ENCODE results near the gene ZDHHC4.

Gene ZDHHC4

GRCh38 chr7:6621195-6622133, 44.2 kb downstream of the ZDHHC4 start (continued):
- TF ChIP-seq TCF7L2 (IDR thresholded peaks at IDR 0.05; ENCODE audit: borderline replicate concordance, low read depth, low read length) (no peak), IKZF3 (tag by site-specific recombination; IDR thresholded peaks at IDR 0.05) (no peak), ZNF37A (tag by site-specific recombination; IDR thresholded peaks at IDR 0.05) (no peak), ZNF138 (tag by site-specific recombination; IDR thresholded peaks at IDR 0.05; ENCODE audit: borderline replicate concordance) (no peak), ZNF2 (tag by site-specific recombination; IDR thresholded peaks at IDR 0.05) (no peak), ZNF48 (tag by site-specific recombination; IDR thresholded peaks at IDR 0.05) (no peak), ZNF423 (tag by site-specific recombination; IDR thresholded peaks at IDR 0.05) (no peak), ZBTB20 (tag by site-specific recombination; IDR thresholded peaks at IDR 0.05) (no peak), ZNF354C (tag by site-specific recombination; IDR thresholded peaks at IDR 0.05; ENCODE audit: borderline replicate concordance, low read depth) (no peak), ZNF624 (tag by site-specific recombination; IDR thresholded peaks at IDR 0.05) (no peak), WT1 (tag by site-specific recombination; IDR thresholded peaks at IDR 0.05) (no peak), ZNF155 (tag by site-specific recombination; IDR thresholded peaks at IDR 0.05) (no peak), ZNF654 (tag by site-specific recombination; IDR thresholded peaks at IDR 0.05; ENCODE audit: low read depth) (no peak), ZNF132 (tag by site-specific recombination; IDR thresholded peaks at IDR 0.05; ENCODE audit: borderline replicate concordance) (no peak), ZNF169 (tag by site-specific recombination; IDR thresholded peaks at IDR 0.05) (peak; percentile 99), KLF9 (tag by site-specific recombination; IDR thresholded peaks at IDR 0.05; ENCODE audit: low read depth) (no peak), REST (tag by site-specific recombination; IDR thresholded peaks at IDR 0.05) (no peak), ZNF580 (tag by site-specific recombination; IDR thresholded peaks at IDR 0.05) (no peak), ZSCAN16 (tag by site-specific recombination; IDR thresholded peaks at IDR 0.05) (no peak), SCRT1 (tag by site-specific recombination; IDR thresholded peaks at IDR 0.05; ENCODE audit: borderline replicate concordance) (peak; percentile 95), ZBTB17 (tag by site-specific recombination; IDR thresholded peaks at IDR 0.05) (no peak), ZNF560 (tag by site-specific recombination; IDR thresholded peaks at IDR 0.05; ENCODE audit: borderline replicate concordance) (no peak), ZNF341 (tag by site-specific recombination; IDR thresholded peaks at IDR 0.05; ENCODE audit: low read depth) (peak; percentile 27; the same call in 1 of the 2 replicates)

GRCh38 chr7:6622134-6622710, 45.0 kb downstream of the ZDHHC4 start:
- TF ChIP-seq ZBTB17 (tag by site-specific recombination; IDR thresholded peaks at IDR 0.05) (no peak), ZNF184 (tag by site-specific recombination; IDR thresholded peaks at IDR 0.05) (no peak), ZSCAN5A (tag by site-specific recombination; IDR thresholded peaks at IDR 0.05) (no peak), ZNF510 (tag by site-specific recombination; IDR thresholded peaks at IDR 0.05; ENCODE audit: insufficient replicate concordance) (no peak), ZFP41 (tag by site-specific recombination; IDR thresholded peaks at IDR 0.05; ENCODE audit: borderline replicate concordance) (no peak), ZNF777 (tag by site-specific recombination; IDR thresholded peaks at IDR 0.05; ENCODE audit: borderline replicate concordance) (no peak), ATF2 (tag by site-specific recombination; IDR thresholded peaks at IDR 0.05; ENCODE audit: low read depth) (no peak), ZNF596 (tag by site-specific recombination; IDR thresholded peaks at IDR 0.05) (no peak)
- no peak overlapping the region for H3K4me3 ChIP-seq (ENCODE audit: low read depth, low read length)
- peaks cover 10 to 39% of the 10 kb centered on the region in 2 experiments; a peak in 2 of 3 replicates for H3K36me3 ChIP-seq (ENCODE audit: control insufficient read depth in 2 of 2, insufficient read depth in 1 of 2, low read length in 2 of 2)
- ChIA-PET POLR2A (no interaction called here), CTCF (interaction anchor here (0.9 kb wide), 1 partner anchor 10 kb away, joined by 3 read pairs; no protein-coding TSS in a partner anchor)
- H3K4me1 ChIP-seq (ENCODE audit: control insufficient read depth, insufficient read depth, low read length) = no peaks in the 10 kb centered on the region
- no peak overlapping the region for H3K27ac ChIP-seq (ENCODE audit: extremely low read depth, low read depth, low read length)
- no peaks in the 10 kb centered on the region for H3K9me3 ChIP-seq (ENCODE audit: control insufficient read depth, insufficient read depth, low read depth, low read length)

Measured in HEK293 (cell line).